ENCODE measurements around the gene ENPEP.

- TF ChIP-seq EZH2 (IDR thresholded peaks at IDR 0.05; ENCODE audit: borderline replicate concordance, low read depth, low read length, poor library complexity, severe bottlenecking): no peak
- peak; percentile 54 for TF ChIP-seq CTCF (conservative IDR thresholded peaks at IDR 0.05; ENCODE audit: low read depth, low read length)
These were observed 4.1 kb downstream of the ENPEP start for GRCh38 chr4:110480031-110480549.
